KMS-11 (cell line): ENCODE results near the gene CPNE5.

Experiments used
- H2AFZ ChIP-seq: fragments of 200-600 bp; sonication (generic); 2 replicates; pipeline ENCODE4 v1.6.1; 2016; ENCODE audit warnings: antibody characterized with exemption, mixed run types, low read depth
- H3K27ac ChIP-seq: fragments of 200-600 bp; sonication (generic); 2 replicates; pipeline ENCODE4 v1.6.1; 2016; ENCODE audit warnings: mild to moderate bottlenecking, mixed run types
- H3K27me3 ChIP-seq: fragments of 200-600 bp; sonication (generic); 2 replicates; pipeline ENCODE4 v1.6.1; 2017; ENCODE audit warnings: mild to moderate bottlenecking, low read depth, mixed run types, moderate library complexity; ENCODE audit not compliant: insufficient read depth
- H3K36me3 ChIP-seq: fragments of 200-600 bp; sonication (generic); 2 replicates; pipeline ENCODE4 v1.6.1; 2017; ENCODE audit warnings: mild to moderate bottlenecking, mixed run types; ENCODE audit not compliant: insufficient read depth
- H3K4me1 ChIP-seq: fragments of 200-600 bp; sonication (generic); 2 replicates; pipeline ENCODE4 v1.6.1; 2016; ENCODE audit warnings: mild to moderate bottlenecking, low read depth, mixed run types; ENCODE audit not compliant: poor library complexity, severe bottlenecking
- H3K4me2 ChIP-seq: fragments of 200-600 bp; sonication (generic); 2 replicates; pipeline ENCODE4 v1.7.0; 2016; ENCODE audit warnings: mild to moderate bottlenecking, mixed run types
- H3K4me3 ChIP-seq: fragments of 200-600 bp; sonication (generic); IDR thresholded peaks from 2 replicates; pipeline ENCODE4 v1.6.1; 2017; ENCODE audit warnings: low read depth, low read length, mixed read lengths; ENCODE audit not compliant: insufficient read depth
- H3K79me2 ChIP-seq: fragments of 200-600 bp; sonication (generic); 2 replicates; pipeline ENCODE4 v1.6.1; 2016; ENCODE audit warnings: low read depth, mixed run types; ENCODE audit not compliant: insufficient read depth
- H3K9ac ChIP-seq: fragments of 200-600 bp; sonication (generic); 2 replicates; pipeline ENCODE4 v1.6.1; 2016; ENCODE audit warnings: mild to moderate bottlenecking, mixed run types
- H4K20me1 ChIP-seq: fragments of 200-600 bp; sonication (generic); 2 replicates; pipeline ENCODE4 v1.6.1; 2016; ENCODE audit warnings: mild to moderate bottlenecking, mixed run types; ENCODE audit not compliant: insufficient read depth
- TF ChIP-seq, protein P1 (sequence below): fragments of 200-600 bp; sonication (generic); conservative IDR thresholded peaks from 2 replicates; pipeline ENCODE4 v1.6.1; 2017; ENCODE audit warnings: low read depth, mild to moderate bottlenecking, antibody characterized with exemption, low read length, moderate library complexity, mixed read lengths

The CPNE5 gene

DNA sequence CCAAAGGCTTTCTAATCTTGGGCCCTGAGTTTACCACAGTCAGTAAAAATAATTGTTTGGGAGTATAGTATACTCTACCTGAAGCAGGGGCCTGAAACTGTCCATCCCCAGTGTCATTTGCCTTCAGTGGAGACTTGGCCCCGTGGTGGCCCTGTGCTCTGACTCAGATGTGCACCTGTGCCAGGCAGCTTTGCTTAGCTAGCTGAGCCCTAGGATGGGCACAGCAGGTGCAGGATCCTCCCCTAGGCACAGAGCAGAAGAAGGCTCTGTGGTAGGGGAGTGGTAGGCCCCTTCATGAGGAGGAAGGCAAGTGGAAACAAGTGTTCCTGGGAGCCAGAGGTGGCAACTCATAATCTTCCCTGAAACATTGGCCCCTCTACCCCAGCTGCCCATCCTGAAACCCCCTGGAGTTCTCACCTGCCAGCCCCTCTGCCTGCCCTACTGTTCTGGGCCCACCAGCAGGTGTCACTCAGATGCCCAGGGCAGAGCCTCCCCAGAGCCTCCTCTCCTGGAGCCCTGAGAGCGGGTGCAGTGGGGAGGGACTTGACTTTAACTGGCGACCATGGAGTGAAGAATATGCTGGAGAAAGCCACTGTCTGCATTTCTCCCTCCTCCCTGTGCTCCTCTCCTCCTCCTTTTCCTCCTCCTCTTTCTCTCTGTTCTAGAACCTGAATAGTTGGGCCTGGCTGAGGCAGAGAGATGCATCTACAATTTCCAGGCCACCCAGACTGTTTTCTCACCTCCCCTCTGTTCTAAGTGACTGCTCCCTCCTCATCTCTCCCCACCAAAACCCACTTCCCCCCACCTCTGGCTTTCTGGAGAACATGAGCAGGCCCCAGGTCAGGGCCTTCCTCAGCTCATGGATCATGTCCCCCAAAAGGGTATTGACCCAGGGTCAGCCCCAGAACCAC is 2.9 kb downstream of the CPNE5 start:
- no peak overlapping the region for H3K27ac ChIP-seq
- no peaks in the 10 kb centered on the region for H3K27me3 ChIP-seq
- TF ChIP-seq, protein P1, sequence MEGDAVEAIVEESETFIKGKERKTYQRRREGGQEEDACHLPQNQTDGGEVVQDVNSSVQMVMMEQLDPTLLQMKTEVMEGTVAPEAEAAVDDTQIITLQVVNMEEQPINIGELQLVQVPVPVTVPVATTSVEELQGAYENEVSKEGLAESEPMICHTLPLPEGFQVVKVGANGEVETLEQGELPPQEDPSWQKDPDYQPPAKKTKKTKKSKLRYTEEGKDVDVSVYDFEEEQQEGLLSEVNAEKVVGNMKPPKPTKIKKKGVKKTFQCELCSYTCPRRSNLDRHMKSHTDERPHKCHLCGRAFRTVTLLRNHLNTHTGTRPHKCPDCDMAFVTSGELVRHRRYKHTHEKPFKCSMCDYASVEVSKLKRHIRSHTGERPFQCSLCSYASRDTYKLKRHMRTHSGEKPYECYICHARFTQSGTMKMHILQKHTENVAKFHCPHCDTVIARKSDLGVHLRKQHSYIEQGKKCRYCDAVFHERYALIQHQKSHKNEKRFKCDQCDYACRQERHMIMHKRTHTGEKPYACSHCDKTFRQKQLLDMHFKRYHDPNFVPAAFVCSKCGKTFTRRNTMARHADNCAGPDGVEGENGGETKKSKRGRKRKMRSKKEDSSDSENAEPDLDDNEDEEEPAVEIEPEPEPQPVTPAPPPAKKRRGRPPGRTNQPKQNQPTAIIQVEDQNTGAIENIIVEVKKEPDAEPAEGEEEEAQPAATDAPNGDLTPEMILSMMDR: no peak
- no peaks in the 10 kb centered on the region for H3K36me3 ChIP-seq
- no peak overlapping the region for H3K4me2 ChIP-seq
- H3K79me2 ChIP-seq: no peaks in the 10 kb centered on the region
- no peaks in the 10 kb centered on the region for H4K20me1 ChIP-seq
- H2AFZ ChIP-seq: no peak overlapping the region
- H3K9ac ChIP-seq: no peak overlapping the region
- no peaks in the 10 kb centered on the region for H3K4me1 ChIP-seq
- H3K4me3 ChIP-seq: no peak overlapping the region

DNA sequence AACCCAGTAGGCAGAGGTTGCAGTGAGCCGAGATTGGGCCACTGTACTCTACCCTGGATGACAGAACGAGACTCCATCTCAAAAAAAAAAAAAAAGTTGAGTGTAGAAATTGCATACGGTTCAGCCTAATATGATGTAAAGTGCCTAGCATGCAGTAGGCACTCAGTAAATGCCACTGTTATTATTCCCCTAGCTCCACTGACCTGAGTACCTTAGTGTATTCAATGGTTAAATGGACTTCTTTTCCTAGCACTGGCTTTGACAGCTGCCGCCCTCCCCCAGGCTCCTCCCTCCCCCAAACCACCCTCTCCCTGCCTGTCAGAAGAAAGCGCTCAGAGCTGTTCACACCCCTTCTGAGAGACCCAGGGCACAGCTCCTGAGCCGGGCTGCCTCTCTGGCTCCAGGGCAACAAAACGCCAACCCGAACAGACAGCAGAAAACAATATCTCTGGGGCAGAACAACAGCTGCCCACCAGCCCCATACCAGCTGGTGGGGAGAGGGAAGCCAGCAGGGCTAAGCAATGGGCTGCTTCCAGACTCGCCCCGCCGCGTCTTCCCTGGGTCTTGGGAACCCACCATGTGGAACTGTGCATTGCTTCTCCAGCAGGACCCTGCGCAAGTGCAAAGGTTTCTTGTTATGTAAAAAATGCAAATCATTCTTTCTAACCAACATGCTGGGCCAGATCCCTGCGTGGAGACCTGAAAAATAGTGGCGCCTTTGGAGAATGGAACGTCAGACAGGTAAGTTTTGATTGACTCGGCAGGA is 4.5 kb downstream of the CPNE5 start:
- TF ChIP-seq, protein P1: no peak
- Histone ChIP-seq H3K27me3 (no peaks in the 10 kb centered on the region), H3K36me3 (no peaks in the 10 kb centered on the region), H3K27ac (no peak overlapping the region), H3K79me2 (no peaks in the 10 kb centered on the region), H4K20me1 (no peaks in the 10 kb centered on the region), H3K9ac (no peak overlapping the region), H3K4me1 (no peaks in the 10 kb centered on the region), H3K4me2 (no peak overlapping the region), H2AFZ (no peak overlapping the region), H3K4me3 (no peak overlapping the region)

DNA sequence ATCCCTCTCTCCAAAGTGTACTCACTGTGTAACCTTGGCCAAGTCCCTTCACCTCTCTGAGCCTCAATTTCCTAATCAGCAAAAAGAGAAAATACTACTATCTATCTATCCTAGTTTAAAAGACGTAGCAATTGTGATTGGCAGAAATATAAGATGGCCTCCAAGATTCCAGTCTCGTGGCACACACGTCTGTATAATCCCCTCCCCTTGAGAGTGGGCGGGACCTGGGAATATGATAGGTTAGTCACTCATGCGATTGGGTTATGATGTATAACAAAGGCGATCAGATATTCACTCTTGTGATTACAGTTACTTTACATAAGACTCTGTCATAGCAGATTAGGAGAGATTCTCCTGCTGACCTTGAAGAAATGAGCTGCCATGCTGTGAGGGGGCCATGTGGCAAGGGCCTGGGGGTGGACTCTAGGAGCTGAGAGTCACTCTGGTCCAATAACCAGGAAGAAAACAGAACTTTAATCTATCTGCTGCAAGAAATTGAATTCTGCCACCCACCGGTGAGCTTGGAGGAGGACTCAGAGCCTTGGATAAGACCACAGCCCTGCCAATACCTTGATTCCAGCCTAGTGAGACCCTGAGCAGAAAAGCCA is 6.0 kb downstream of the CPNE5 start:
- Histone ChIP-seq H3K27ac (no peak overlapping the region), H3K4me3 (no peak overlapping the region), H3K4me2 (no peak overlapping the region), H3K4me1 (no peaks in the 10 kb centered on the region), H4K20me1 (no peaks in the 10 kb centered on the region), H3K9ac (no peak overlapping the region), H2AFZ (no peak overlapping the region), H3K79me2 (no peaks in the 10 kb centered on the region), H3K27me3 (no peaks in the 10 kb centered on the region), H3K36me3 (no peaks in the 10 kb centered on the region)
- TF ChIP-seq, protein P1: no peak

DNA sequence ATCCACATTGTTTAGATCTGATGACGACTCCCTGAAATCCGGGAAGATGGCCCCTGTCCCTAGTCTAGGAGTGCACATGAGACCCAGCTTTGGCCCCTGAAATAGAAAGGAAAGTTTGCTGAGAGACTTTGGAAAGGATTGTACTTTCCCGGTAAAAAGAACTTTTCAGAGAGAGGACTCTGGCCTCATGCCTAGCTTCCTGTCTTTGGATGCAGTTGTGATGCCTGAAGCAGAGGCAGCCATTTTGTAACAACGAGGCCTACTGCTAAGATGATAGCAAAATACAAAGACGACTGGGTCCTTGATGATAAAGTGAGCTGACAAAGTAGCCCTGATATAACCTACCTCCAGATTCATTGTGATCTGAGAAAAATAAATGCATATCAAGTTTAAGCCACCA is 6.9 kb downstream of the CPNE5 start:
- no peaks in the 10 kb centered on the region for H3K27me3 ChIP-seq
- H3K4me2 ChIP-seq: no peak overlapping the region
- TF ChIP-seq, protein P1: no peak
- no peak overlapping the region for H3K9ac ChIP-seq
- H3K27ac ChIP-seq: no peak overlapping the region
- H3K36me3 ChIP-seq: no peaks in the 10 kb centered on the region
- H3K4me3 ChIP-seq: no peak overlapping the region
- H2AFZ ChIP-seq: no peak overlapping the region
- H4K20me1 ChIP-seq: no peaks in the 10 kb centered on the region
- no peaks in the 10 kb centered on the region for H3K4me1 ChIP-seq
- H3K79me2 ChIP-seq: no peaks in the 10 kb centered on the region
